Measurements from ENCODE around the gene LUZP1. TPM values are rescaled to one million over a fixed set of nuclear protein-coding genes. Genes with fewer than 3 reads are reported as not detected.

LUZP1 gene
- total and polyA plus RNA-seq, 10 of the 15 experiments (the other 5 are each of a cell fraction or from before 2014, with no cell fraction given) = 11.3 to 28.2 (median 17.3) TPM

DNA sequence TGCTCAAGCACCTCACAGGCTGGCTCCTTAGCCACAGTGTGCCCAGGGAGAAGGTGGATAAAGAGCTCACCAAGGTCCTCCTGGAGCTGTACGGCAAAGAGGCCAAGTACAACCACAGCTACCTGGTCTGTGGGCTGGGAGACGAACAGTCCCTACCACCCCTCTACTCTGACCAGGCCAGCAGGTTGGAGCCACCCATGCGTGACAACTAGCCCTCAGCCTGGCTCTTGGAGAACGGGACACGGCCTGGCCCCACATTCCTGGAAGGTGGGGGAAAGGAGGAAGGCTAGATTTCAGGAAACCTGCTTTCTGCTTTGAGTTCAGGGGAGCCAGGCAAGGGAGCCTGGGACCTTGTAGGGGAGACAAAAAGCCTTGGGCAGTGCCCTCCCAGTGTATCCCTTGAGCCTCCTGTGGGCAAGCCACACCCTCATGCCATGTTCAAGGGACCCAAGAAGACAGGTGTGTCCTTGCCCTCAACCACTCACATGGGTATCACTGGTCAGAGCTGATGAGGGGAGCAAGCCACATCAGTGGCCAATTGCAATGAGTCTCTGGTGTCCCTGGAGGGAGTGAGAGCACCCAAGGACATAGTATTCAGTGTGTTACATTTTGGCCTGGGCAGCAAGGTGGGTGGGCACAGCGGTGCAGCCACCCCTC lies 27.6 kb downstream of the LUZP1 start:
- H2AFZ ChIP-seq (ENCODE audit: control insufficient read depth, low read depth, low read length) = no peak overlapping the region
- intact Hi-C loops (cut with micrococcal nuclease; ENCODE audit: unreplicated experiment) = no loop called here
- 0 out of 4 replicates have a peak, but pooled peaks cover 0 to 1% of the 10 kb centered on the region in 2 experiments for H3K36me3 ChIP-seq (ENCODE audit: control insufficient read depth in 2 of 2, insufficient read depth in 2 of 2, low read length in 1 of 2)
- no peak overlapping the region for H3K9ac ChIP-seq (ENCODE audit: control insufficient read depth, insufficient read depth, low read length)
- no peak overlapping the region for H3K27ac ChIP-seq (ENCODE audit: control insufficient read depth, insufficient read depth)
- no peak for ATAC-seq
- in situ Hi-C loops (cut with MboI) = no loop called here
- no peaks in the 10 kb centered on the region for H3K9me3 ChIP-seq (replicated peaks; ENCODE audit: control insufficient read depth, insufficient read depth, low read length)
- H3K27me3 ChIP-seq (replicated peaks in 1 of 2; ENCODE audit: control insufficient read depth in 2 of 2, insufficient read depth in 2 of 2, low read length in 1 of 2) = no peaks in the 10 kb centered on the region
- POLR2A ChIA-PET = no interaction called here
- WGBS (ENCODE audit: insufficient coverage, insufficient replicate concordance, low lambda C conversion rate, missing lambda C conversion rate) = 86% methylated on average over 5 of the region's 6 CpGs
- H3K4me1 ChIP-seq (ENCODE audit: control insufficient read depth, insufficient read depth, low read length) = no peaks in the 10 kb centered on the region
- no peaks in the 10 kb centered on the region for H4K20me1 ChIP-seq (ENCODE audit: control insufficient read depth, insufficient read depth)
- SMC1A ChIA-PET (ENCODE audit: uncharacterized antibody, unreplicated experiment) = interaction anchor here (1.0 to 1.8 kb wide), 2 partner anchors 29 to 41 kb away, joined by 4 to 7 read pairs; no protein-coding TSS in a partner anchor
- H3K4me3 ChIP-seq = no peak overlapping the region
- peaks cover 2% of the 10 kb centered on the region for H3K79me2 ChIP-seq (ENCODE audit: control insufficient read depth, insufficient read depth, low read length)
- RAD21 ChIA-PET (ENCODE audit: unreplicated experiment) = interaction anchor here (1.0 to 1.4 kb wide), 2 partner anchors 7 to 42 kb away, joined by 3 to 5 read pairs; no protein-coding TSS in a partner anchor
- no TSS peak for BruUV-seq (replicated peaks)
- no peak for DNase-seq (ENCODE audit: low read depth, low spot score)
- no peak for FAIRE-seq
- TF ChIP-seq, protein P1, sequence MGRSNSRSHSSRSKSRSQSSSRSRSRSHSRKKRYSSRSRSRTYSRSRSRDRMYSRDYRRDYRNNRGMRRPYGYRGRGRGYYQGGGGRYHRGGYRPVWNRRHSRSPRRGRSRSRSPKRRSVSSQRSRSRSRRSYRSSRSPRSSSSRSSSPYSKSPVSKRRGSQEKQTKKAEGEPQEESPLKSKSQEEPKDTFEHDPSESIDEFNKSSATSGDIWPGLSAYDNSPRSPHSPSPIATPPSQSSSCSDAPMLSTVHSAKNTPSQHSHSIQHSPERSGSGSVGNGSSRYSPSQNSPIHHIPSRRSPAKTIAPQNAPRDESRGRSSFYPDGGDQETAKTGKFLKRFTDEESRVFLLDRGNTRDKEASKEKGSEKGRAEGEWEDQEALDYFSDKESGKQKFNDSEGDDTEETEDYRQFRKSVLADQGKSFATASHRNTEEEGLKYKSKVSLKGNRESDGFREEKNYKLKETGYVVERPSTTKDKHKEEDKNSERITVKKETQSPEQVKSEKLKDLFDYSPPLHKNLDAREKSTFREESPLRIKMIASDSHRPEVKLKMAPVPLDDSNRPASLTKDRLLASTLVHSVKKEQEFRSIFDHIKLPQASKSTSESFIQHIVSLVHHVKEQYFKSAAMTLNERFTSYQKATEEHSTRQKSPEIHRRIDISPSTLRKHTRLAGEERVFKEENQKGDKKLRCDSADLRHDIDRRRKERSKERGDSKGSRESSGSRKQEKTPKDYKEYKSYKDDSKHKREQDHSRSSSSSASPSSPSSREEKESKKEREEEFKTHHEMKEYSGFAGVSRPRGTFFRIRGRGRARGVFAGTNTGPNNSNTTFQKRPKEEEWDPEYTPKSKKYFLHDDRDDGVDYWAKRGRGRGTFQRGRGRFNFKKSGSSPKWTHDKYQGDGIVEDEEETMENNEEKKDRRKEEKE (IDR thresholded peaks at IDR 0.05) = no peak
- TF ChIP-seq PAX5 (IDR thresholded peaks at IDR 0.05; ENCODE audit: borderline replicate concordance, low read depth, low read length) = peak; percentile 77; the same call in 1 of the 2 replicates
- CTCF ChIA-PET = interaction anchor here (1.2 to 2.1 kb wide), 3 partner anchors 22 to 43 kb away, joined by 3 to 6 read pairs (median 3); no protein-coding TSS in a partner anchor
- H3K4me2 ChIP-seq (ENCODE audit: control insufficient read depth, insufficient read depth) = no peak overlapping the region

Data from GM12878 (cell line).